A673 (cell line): Measurements from ENCODE around the gene RPS27A.
"Not testable (repeated sequence)": the region's sequence is repeated elsewhere in the genome, so short reads cannot be mapped to it uniquely, and the experiment has no call there.

Source experiments
- EZH2 ChIP-seq: fragments of 200-600 bp; sonication (generic); IDR thresholded peaks from 2 replicates; pipeline ENCODE4 v1.6.1; 2017; ENCODE audit warnings: borderline replicate concordance, low read depth, mild to moderate bottlenecking, mixed read lengths, antibody characterized with exemption, low read length; ENCODE audit not compliant: poor library complexity, severe bottlenecking
- TF ChIP-seq, protein P1 (sequence below): fragments of 300-800, 200-600 bp; sonication (generic); conservative IDR thresholded peaks from 2 replicates; pipeline ENCODE4 v1.5.1; 2017; ENCODE audit warnings: low read depth, mild to moderate bottlenecking, antibody characterized with exemption, low read length, moderate library complexity, mixed read lengths

- not testable (repeated sequence) for TF ChIP-seq EZH2
- TF ChIP-seq, protein P1, sequence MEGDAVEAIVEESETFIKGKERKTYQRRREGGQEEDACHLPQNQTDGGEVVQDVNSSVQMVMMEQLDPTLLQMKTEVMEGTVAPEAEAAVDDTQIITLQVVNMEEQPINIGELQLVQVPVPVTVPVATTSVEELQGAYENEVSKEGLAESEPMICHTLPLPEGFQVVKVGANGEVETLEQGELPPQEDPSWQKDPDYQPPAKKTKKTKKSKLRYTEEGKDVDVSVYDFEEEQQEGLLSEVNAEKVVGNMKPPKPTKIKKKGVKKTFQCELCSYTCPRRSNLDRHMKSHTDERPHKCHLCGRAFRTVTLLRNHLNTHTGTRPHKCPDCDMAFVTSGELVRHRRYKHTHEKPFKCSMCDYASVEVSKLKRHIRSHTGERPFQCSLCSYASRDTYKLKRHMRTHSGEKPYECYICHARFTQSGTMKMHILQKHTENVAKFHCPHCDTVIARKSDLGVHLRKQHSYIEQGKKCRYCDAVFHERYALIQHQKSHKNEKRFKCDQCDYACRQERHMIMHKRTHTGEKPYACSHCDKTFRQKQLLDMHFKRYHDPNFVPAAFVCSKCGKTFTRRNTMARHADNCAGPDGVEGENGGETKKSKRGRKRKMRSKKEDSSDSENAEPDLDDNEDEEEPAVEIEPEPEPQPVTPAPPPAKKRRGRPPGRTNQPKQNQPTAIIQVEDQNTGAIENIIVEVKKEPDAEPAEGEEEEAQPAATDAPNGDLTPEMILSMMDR = not testable (repeated sequence)
Measured at GRCh38 chr2:55274346-55274745, 41.9 kb downstream of the RPS27A start.
